Right renal cortex interstitium (tissue), 3 donors: ENCODE measurements around the gene TSG101. TPM values are rescaled to one million over a fixed set of nuclear protein-coding genes. Genes with fewer than 3 reads are reported as not detected.

Experiments
- DNase-seq, 3 donors: peaks; one replicate each; pipeline ENCODE4 v3.0.0-alpha.2; 2013; ENCODE audit warnings: low read depth in 3 of 3, low spot score in 2 of 3
- polyA plus RNA-seq, 3 donors: library from polyadenylated mRNA; unstranded; fragments of 120-200 nt; gene quantifications; one replicate each; pipeline ENCODE4 v1.2.1, GENCODE V29; 2013; ENCODE audit not compliant: insufficient read length in 3 of 3

The TSG101 gene
- polyA plus RNA-seq = 100 to 1,000 TPM; 183 to 199 (median 192) TPM

- peak; percentile 89 to 95 (median 90) for DNase-seq
These were observed at the start of gene TSG101 for GRCh38 chr11:18526521-18527296. TSG101 (minus strand) TSS chr11:18526942; CDS start chr11:18526816, 126 bp downstream.

- no peak for DNase-seq
These were observed 48.6 kb upstream of the TSG101 start for GRCh38 chr11:18575361-18575760.

- DNase-seq = no peak
These were observed 40.3 kb upstream of the TSG101 start for GRCh38 chr11:18567081-18567480.

GRCh38 chr11:18566406-18566805 lies 39.7 kb upstream of the TSG101 start:
- no peak for DNase-seq

GRCh38 chr11:18564149-18564548 lies 37.4 kb upstream of the TSG101 start:
- no peak for DNase-seq

GRCh38 chr11:18563090-18563730 lies 36.5 kb upstream of the TSG101 start:
- no peak for DNase-seq

GRCh38 chr11:18548001-18548400 lies 21.3 kb upstream of the TSG101 start:
- no peak for DNase-seq

- no peak for DNase-seq
These were observed 13.7 kb upstream of the TSG101 start for GRCh38 chr11:18540207-18541009.

- DNase-seq = no peak
These were observed 9.5 kb upstream of the TSG101 start for GRCh38 chr11:18536209-18536608.

- DNase-seq = no peak
These were observed 7.5 kb upstream of the TSG101 start for GRCh38 chr11:18534245-18534644.

- DNase-seq = no peak
These were observed 6.6 kb upstream of the TSG101 start for GRCh38 chr11:18533365-18533764.

- peak in 2 of 3 donors; percentile 3 to 19 for DNase-seq
These were observed 770 bp upstream of the TSG101 start for GRCh38 chr11:18527512-18527911.

GRCh38 chr11:18526130-18526520 lies 617 bp downstream of the TSG101 start:
- peak in 1 of 3 donors; percentile 47 for DNase-seq

- DNase-seq = no peak
These were observed 2.5 kb downstream of the TSG101 start for GRCh38 chr11:18524248-18524647.

GRCh38 chr11:18523084-18523483 lies 3.7 kb downstream of the TSG101 start:
- no peak for DNase-seq

GRCh38 chr11:18522388-18522787 lies 4.4 kb downstream of the TSG101 start:
- DNase-seq = no peak

- DNase-seq = no peak
These were observed 5.6 kb downstream of the TSG101 start for GRCh38 chr11:18521122-18521521.

- DNase-seq = no peak
These were observed 24.4 kb downstream of the TSG101 start for GRCh38 chr11:18502352-18502751.

GRCh38 chr11:18501629-18502028 lies 25.1 kb downstream of the TSG101 start:
- DNase-seq = no peak

GRCh38 chr11:18498039-18498438 lies 28.7 kb downstream of the TSG101 start:
- no peak for DNase-seq

GRCh38 chr11:18495703-18496102 lies 31.0 kb downstream of the TSG101 start:
- no peak for DNase-seq
